GM23248 (cell line): ENCODE data around the gene MALT1. TPM values are rescaled to one million over a fixed set of nuclear protein-coding genes. Genes with fewer than 3 reads are reported as not detected.
"Not testable (repeated sequence)": the region's sequence is repeated elsewhere in the genome, so short reads cannot be mapped to it uniquely, and the experiment has no call there.

Experiments
- DNase-seq: peaks from one replicate; pipeline ENCODE4 v3.0.0-alpha.2; 2015
- H2AFZ ChIP-seq: fragments of 200-600 bp; sonication (generic); 2 replicates; pipeline ENCODE4 v1.6.1; 2016; ENCODE audit warnings: antibody characterized with exemption
- H3F3A ChIP-seq: fragments of 200-600 bp; sonication (generic); 2 replicates; pipeline ENCODE4 v1.6.1; 2016; ENCODE audit warnings: mild to moderate bottlenecking, antibody characterized with exemption, mixed run types; ENCODE audit not compliant: insufficient read depth
- H3K27ac ChIP-seq: fragments of 200-600 bp; sonication (generic); 2 replicates; pipeline ENCODE4 v1.5.1; 2016; ENCODE audit warnings: mild to moderate bottlenecking
- H3K27me3 ChIP-seq: fragments of 200-600 bp; sonication (generic); replicated peaks from 2 replicates; pipeline ENCODE4 v1.6.1; 2016; ENCODE audit warnings: mild to moderate bottlenecking; ENCODE audit not compliant: insufficient read depth
- H3K36me3 ChIP-seq: fragments of 200-600 bp; sonication (generic); 2 replicates; pipeline ENCODE4 v1.6.1; 2016; ENCODE audit warnings: low read depth, mild to moderate bottlenecking
- H3K4me1 ChIP-seq: fragments of 200-600 bp; sonication (generic); 2 replicates; pipeline ENCODE4 v1.6.1; 2016; ENCODE audit warnings: mild to moderate bottlenecking; ENCODE audit not compliant: insufficient read depth
- H3K4me2 ChIP-seq: fragments of 200-600 bp; sonication (generic); one replicate; pipeline ENCODE4 v1.6.1; 2016; ENCODE audit warnings: mild to moderate bottlenecking; ENCODE audit not compliant: unreplicated experiment
- H3K4me3 ChIP-seq: fragments of 200-600 bp; sonication (generic); 2 replicates; pipeline ENCODE4 v1.5.1; 2016; ENCODE audit warnings: mild to moderate bottlenecking
- H3K79me2 ChIP-seq: fragments of 200-600 bp; sonication (generic); 2 replicates; pipeline ENCODE4 v1.6.1; 2016; ENCODE audit warnings: mild to moderate bottlenecking; ENCODE audit not compliant: insufficient read depth
- H3K9ac ChIP-seq: fragments of 200-600 bp; sonication (generic); 2 replicates; pipeline ENCODE4 v1.6.1; 2016; ENCODE audit warnings: mild to moderate bottlenecking
- H3K9me2 ChIP-seq: fragments of 200-600 bp; sonication (generic); 2 replicates; pipeline ENCODE4 v1.6.1; 2016; ENCODE audit warnings: mixed run types, mild to moderate bottlenecking, moderate library complexity; ENCODE audit not compliant: insufficient read depth
- H3K9me3 ChIP-seq: fragments of 200-600 bp; sonication (generic); one replicate; pipeline ENCODE4 v1.6.1; 2017; ENCODE audit warnings: low read depth
- H4K20me1 ChIP-seq: fragments of 200-600 bp; sonication (generic); 2 replicates; pipeline ENCODE4 v1.6.0; 2016; ENCODE audit not compliant: insufficient read depth
- EZH2 ChIP-seq: fragments of 200-600 bp; sonication (generic); IDR thresholded peaks from 2 replicates; pipeline ENCODE4 v1.6.1; 2018; ENCODE audit warnings: antibody characterized with exemption, mild to moderate bottlenecking; ENCODE audit not compliant: insufficient read depth, poor library complexity, severe bottlenecking
- EZH2phosphoT487 ChIP-seq: fragments of 200-600 bp; sonication (generic); IDR thresholded peaks from 2 replicates; pipeline ENCODE4 v1.6.1; 2018; ENCODE audit warnings: antibody characterized with exemption, moderate library complexity, mild to moderate bottlenecking, low read depth; ENCODE audit not compliant: insufficient read depth
- WGBS, 2 experiments: methylation state at CpG; one replicate each; pipeline ENCODE4 v1.1.6; 2015 to 2017; ENCODE audit warnings: low lambda C conversion rate in 2 of 2, low coverage in 1 of 2; ENCODE audit errors: missing lambda C conversion rate in 2 of 2; 5-methylcytosine and 5-hydroxymethylcytosine counted together
- in situ Hi-C: fragments of 300-500 bp; cut with MboI; formaldehyde crosslinking; loops from 2 replicates; pipeline ENCODE4 v1.15.0; 2020
- polyA plus RNA-seq: library from polyadenylated mRNA; unstranded; fragments of >200 nt; fragmentation: Nextera tagmentation; extraction: Ambion mirVana; gene quantifications from 2 replicates; pipeline ENCODE4 v1.2.1, GENCODE V29; 2016
- total RNA-seq: library from RNA; depleted of rRNA; stranded (reverse); fragments of >200 nt; shearing (Covaris generic); gene quantifications from 2 replicates; pipeline ENCODE4 v1.2.3, GENCODE V29; 2014

The MALT1 gene
- total and polyA plus RNA-seq, 2 experiments from 2014 or later, result 12.6 to 42.5 TPM

DNA sequence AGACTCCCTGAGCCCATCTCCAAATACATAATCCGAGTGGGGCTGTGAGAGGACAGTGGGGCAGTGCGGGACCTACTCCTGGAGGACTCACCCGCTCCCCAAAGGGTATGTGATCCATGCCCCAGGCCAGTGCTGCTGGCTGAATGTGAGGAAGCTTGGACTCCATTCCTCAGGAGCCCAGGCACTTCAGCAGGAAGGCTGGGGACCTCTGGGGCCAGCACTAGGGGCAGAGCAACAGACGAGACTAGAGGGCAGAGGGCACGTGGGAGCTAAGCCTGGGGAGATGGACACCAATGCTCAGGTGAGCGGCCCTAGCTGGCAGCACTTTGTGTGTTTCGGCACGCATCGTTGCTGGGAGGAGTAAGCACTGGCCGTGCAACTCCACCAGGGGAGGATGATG, 84.9 kb downstream of the MALT1 start:
- Histone ChIP-seq H2AFZ (no peak overlapping the region), H3K36me3 (no peaks in the 10 kb centered on the region; the same call in 1 of the 2 replicates), H3K27ac (no peak overlapping the region), H3K79me2 (no peaks in the 10 kb centered on the region), H3K9me3 (no peaks in the 10 kb centered on the region), H4K20me1 (no peaks in the 10 kb centered on the region), H3K9me2 (no peaks in the 10 kb centered on the region), H3K4me1 (no peaks in the 10 kb centered on the region), H3K4me3 (no peak overlapping the region), H3K4me2 (no peak overlapping the region), H3K27me3 (no peaks in the 10 kb centered on the region), H3F3A (no peaks in the 10 kb centered on the region), H3K9ac (no peak overlapping the region)
- in situ Hi-C loops, result no loop called here
- 91 to 92% methylated on average over 8 to 10 of the region's 10 CpGs for WGBS, 2 experiments
- DNase-seq, result no peak
- TF ChIP-seq EZH2, result no peak
- TF ChIP-seq EZH2phosphoT487, result no peak

- H3K79me2 ChIP-seq, result no peaks in the 10 kb centered on the region
- WGBS, 2 experiments, result 91 to 95% methylated on average over 8 of the region's 8 CpGs
- no peak overlapping the region for H3K9ac ChIP-seq
- H3K9me2 ChIP-seq, result no peaks in the 10 kb centered on the region
- no peak for DNase-seq
- no peak overlapping the region for H2AFZ ChIP-seq
- H4K20me1 ChIP-seq, result no peaks in the 10 kb centered on the region
- H3K4me1 ChIP-seq, result no peaks in the 10 kb centered on the region
- in situ Hi-C loops, result no loop called here
- no peaks in the 10 kb centered on the region for H3K9me3 ChIP-seq
- H3F3A ChIP-seq, result no peaks in the 10 kb centered on the region
- no peaks in the 10 kb centered on the region; the same call in 1 of the 2 replicates for H3K36me3 ChIP-seq
- no peak overlapping the region for H3K27ac ChIP-seq
- TF ChIP-seq EZH2phosphoT487 (no peak), EZH2 (no peak)
- no peak overlapping the region for H3K4me3 ChIP-seq
- H3K4me2 ChIP-seq, result no peak overlapping the region
- no peaks in the 10 kb centered on the region for H3K27me3 ChIP-seq
These were observed 85.5 kb downstream of the MALT1 start for GRCh38 chr18:58756596-58757240.

- H3K27me3 ChIP-seq, in situ Hi-C loops, H3K4me1 ChIP-seq, H3F3A ChIP-seq, H3K4me2 ChIP-seq, H3K9ac ChIP-seq, H4K20me1 ChIP-seq, H3K79me2 ChIP-seq, H3K9me3 ChIP-seq, H2AFZ ChIP-seq, H3K36me3 ChIP-seq, DNase-seq, H3K4me3 ChIP-seq, H3K27ac ChIP-seq, H3K9me2 ChIP-seq: not testable (repeated sequence)
- 92 to 93% methylated on average over 7 of the region's 7 CpGs for WGBS, 2 experiments
These were observed 86.1 kb downstream of the MALT1 start for GRCh38 chr18:58757351-58757750.

DNA sequence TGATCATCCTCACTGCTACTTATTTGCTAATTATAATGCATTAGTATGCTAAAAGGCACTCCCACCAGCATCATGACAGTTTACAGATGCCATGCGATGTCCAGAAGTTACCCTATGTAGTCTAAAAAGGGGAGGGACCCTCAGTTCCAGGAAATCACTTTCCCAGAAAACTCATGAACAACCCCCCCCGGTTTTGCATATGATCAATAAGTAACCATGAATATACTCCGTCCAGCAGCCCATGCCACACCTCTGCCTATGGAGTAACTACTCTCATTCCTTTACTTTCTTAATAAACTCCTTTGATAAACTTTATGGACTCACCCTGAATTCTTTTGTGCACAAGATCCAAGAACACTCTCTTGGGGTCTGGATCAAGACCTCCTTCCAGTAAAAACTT, 86.8 kb downstream of the MALT1 start:
- no peak for TF ChIP-seq EZH2phosphoT487
- no peak for TF ChIP-seq EZH2
- H3K4me3 ChIP-seq, result no peak overlapping the region
- no peak overlapping the region for H3K9ac ChIP-seq
- no peaks in the 10 kb centered on the region for H3K27me3 ChIP-seq
- in situ Hi-C loops, result no loop called here
- H4K20me1 ChIP-seq, result no peaks in the 10 kb centered on the region
- H3K4me1 ChIP-seq, result no peaks in the 10 kb centered on the region
- no peaks in the 10 kb centered on the region for H3K9me3 ChIP-seq
- 80 to 84% methylated on average over 3 of the region's 3 CpGs for WGBS, 2 experiments
- H3K9me2 ChIP-seq, result no peaks in the 10 kb centered on the region
- no peak overlapping the region for H3K27ac ChIP-seq
- no peaks in the 10 kb centered on the region for H3K79me2 ChIP-seq
- no peaks in the 10 kb centered on the region for H3F3A ChIP-seq
- H3K36me3 ChIP-seq, result no peaks in the 10 kb centered on the region
- DNase-seq, result no peak
- no peak overlapping the region for H3K4me2 ChIP-seq
- H2AFZ ChIP-seq, result no peak overlapping the region

DNA sequence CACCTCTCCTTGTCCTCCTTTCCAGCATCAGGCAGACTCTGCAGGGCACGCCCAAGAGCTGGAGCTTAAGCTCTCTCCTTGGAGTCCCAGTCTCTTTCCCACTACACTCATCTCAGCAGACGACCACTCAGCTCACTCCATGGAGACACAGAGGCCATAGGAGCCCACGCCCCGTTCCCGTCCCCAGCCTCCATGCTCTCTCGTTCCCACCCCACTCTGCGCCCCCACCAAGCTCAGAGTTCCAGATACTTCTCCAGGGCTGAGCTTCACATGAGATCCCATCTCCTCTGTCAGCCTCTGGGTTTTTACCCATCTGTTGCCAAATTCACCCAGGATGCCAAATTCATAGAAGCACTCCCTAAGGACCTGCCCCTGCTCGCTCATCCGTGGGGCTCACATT, 87.3 kb downstream of the MALT1 start:
- H3K9me2 ChIP-seq, result no peaks in the 10 kb centered on the region
- no peak for TF ChIP-seq EZH2
- no peak for TF ChIP-seq EZH2phosphoT487
- no peak for DNase-seq
- no peak overlapping the region for H3K9ac ChIP-seq
- no peaks in the 10 kb centered on the region for H3K4me1 ChIP-seq
- no peaks in the 10 kb centered on the region for H3F3A ChIP-seq
- no peak overlapping the region for H3K4me2 ChIP-seq
- H3K27ac ChIP-seq, result no peak overlapping the region
- no peaks in the 10 kb centered on the region for H3K9me3 ChIP-seq
- H4K20me1 ChIP-seq, result no peaks in the 10 kb centered on the region
- H3K79me2 ChIP-seq, result no peaks in the 10 kb centered on the region
- H3K36me3 ChIP-seq, result no peaks in the 10 kb centered on the region
- in situ Hi-C loops, result no loop called here
- H3K4me3 ChIP-seq, result no peak overlapping the region
- H2AFZ ChIP-seq, result no peak overlapping the region
- WGBS, 2 experiments, result 77 to 81% methylated on average over 9 of the region's 9 CpGs
- no peaks in the 10 kb centered on the region for H3K27me3 ChIP-seq
